Measurements from ENCODE around the gene POLR1G. TPM values are rescaled to one million over a fixed set of nuclear protein-coding genes. Genes with fewer than 3 reads are reported as not detected.

Gene POLR1G
- total RNA-seq, 4 donors from 2014 or later, result 5.2 to 29.8 (median 6.3) TPM

GRCh38 chr19:45457776-45458175 lies 51.3 kb downstream of the POLR1G start:
- ATAC-seq (ENCODE audit: low FRiP score) (no peak), DNase-seq (ENCODE audit: low spot score) (no peak)
- TF ChIP-seq, protein P1, sequence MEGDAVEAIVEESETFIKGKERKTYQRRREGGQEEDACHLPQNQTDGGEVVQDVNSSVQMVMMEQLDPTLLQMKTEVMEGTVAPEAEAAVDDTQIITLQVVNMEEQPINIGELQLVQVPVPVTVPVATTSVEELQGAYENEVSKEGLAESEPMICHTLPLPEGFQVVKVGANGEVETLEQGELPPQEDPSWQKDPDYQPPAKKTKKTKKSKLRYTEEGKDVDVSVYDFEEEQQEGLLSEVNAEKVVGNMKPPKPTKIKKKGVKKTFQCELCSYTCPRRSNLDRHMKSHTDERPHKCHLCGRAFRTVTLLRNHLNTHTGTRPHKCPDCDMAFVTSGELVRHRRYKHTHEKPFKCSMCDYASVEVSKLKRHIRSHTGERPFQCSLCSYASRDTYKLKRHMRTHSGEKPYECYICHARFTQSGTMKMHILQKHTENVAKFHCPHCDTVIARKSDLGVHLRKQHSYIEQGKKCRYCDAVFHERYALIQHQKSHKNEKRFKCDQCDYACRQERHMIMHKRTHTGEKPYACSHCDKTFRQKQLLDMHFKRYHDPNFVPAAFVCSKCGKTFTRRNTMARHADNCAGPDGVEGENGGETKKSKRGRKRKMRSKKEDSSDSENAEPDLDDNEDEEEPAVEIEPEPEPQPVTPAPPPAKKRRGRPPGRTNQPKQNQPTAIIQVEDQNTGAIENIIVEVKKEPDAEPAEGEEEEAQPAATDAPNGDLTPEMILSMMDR (IDR thresholded peaks at IDR 0.05), result no peak

Small RNA genes within 50 kb of the gene (small RNA-seq; reads per million reads assigned to genes)
- gene MIR6088, result not detected

Other genes starting within 250 kb of the POLR1G start
- under 1 TPM in 2 of 4 donors, not detected in 2; 0.19 to 0.72 TPM for gene NKPD1, start 245.7 kb upstream of the POLR1G start, total RNA-seq
- 10 to 100 TPM; 20.8 to 30.4 (median 23.8) TPM for gene TRAPPC6A, start 228.4 kb upstream of the POLR1G start, total RNA-seq
- 10 to 100 TPM in 1 of 4 donors, 1 to 10 TPM in 3; 6.4 to 13.1 (median 8.2) TPM for gene BLOC1S3, start 227.9 kb upstream of the POLR1G start, total RNA-seq
- 1 to 10 TPM; 1.4 to 4.1 (median 2.7) TPM for gene EXOC3L2, start 161.2 kb upstream of the POLR1G start, total RNA-seq
- gene MARK4, start 155.4 kb upstream of the POLR1G start, total RNA-seq, result 10 to 100 TPM; 10.6 to 14.8 (median 12.0) TPM
- not detected for gene CKM, start 83.8 kb upstream of the POLR1G start, total RNA-seq
- 1 to 10 TPM in 1 of 4 donors, under 1 TPM in 1, not detected in 2; 0.36 to 2.0 TPM for gene KLC3, start 65.9 kb upstream of the POLR1G start, total RNA-seq
- 10 to 100 TPM in 1 of 4 donors, 1 to 10 TPM in 3; 7.1 to 11.2 (median 8.4) TPM for gene ERCC2, start 36.1 kb upstream of the POLR1G start, total RNA-seq
- 10 to 100 TPM; 13.7 to 20.0 (median 15.6) TPM for gene PPP1R13L, start 1.6 kb upstream of the POLR1G start, total RNA-seq
- 10 to 100 TPM; 63.7 to 93.8 (median 76.5) TPM for gene ERCC1, start 17.3 kb downstream of the POLR1G start, total RNA-seq
- 100 to 1,000 TPM; 306 to 713 (median 395) TPM for gene FOSB, start 61.4 kb downstream of the POLR1G start, total RNA-seq
- 1 to 10 TPM; 3.8 to 9.4 (median 7.0) TPM for gene RTN2, start 90.4 kb downstream of the POLR1G start, total RNA-seq
- gene PPM1N, start 91.8 kb downstream of the POLR1G start, total RNA-seq, result 1 to 10 TPM; 1.9 to 3.8 (median 2.9) TPM
- gene VASP, start 100.8 kb downstream of the POLR1G start, total RNA-seq, result 100 to 1,000 TPM in 1 of 4 donors, 10 to 100 TPM in 3; 47.0 to 132 (median 68.7) TPM
- gene OPA3, start 178.2 kb downstream of the POLR1G start, total RNA-seq, result 10 to 100 TPM in 2 of 4 donors, 1 to 10 TPM in 2; 6.3 to 15.5 (median 11.1) TPM
- gene GPR4, start 195.6 kb downstream of the POLR1G start, total RNA-seq, result 10 to 100 TPM in 3 of 4 donors, 1 to 10 TPM in 1; 6.0 to 29.4 (median 12.0) TPM
- gene EML2, start 232.8 kb downstream of the POLR1G start, total RNA-seq, result 10 to 100 TPM; 18.0 to 22.4 (median 19.9) TPM